HG02571 (cell line): ENCODE measurements around the gene VAC14.
"Not testable (repeated sequence)": the region's sequence is repeated elsewhere in the genome, so short reads cannot be mapped to it uniquely, and the experiment has no call there.

Source experiments
- ATAC-seq: cut with Tn5 transposase; IDR thresholded peaks from one replicate; pipeline ENCODE4 v1.9.1; 2021; ENCODE audit warnings: mild to moderate bottlenecking, moderate library complexity; ENCODE audit not compliant: unreplicated experiment

VAC14 gene

GRCh38 chr16:70649300-70649699, 151.7 kb downstream of the VAC14 start:
- ATAC-seq: no peak

- ATAC-seq: no peak
Measured at GRCh38 chr16:70648606-70649005, 152.4 kb downstream of the VAC14 start.

GRCh38 chr16:70647441-70648359, 153.3 kb downstream of the VAC14 start:
- no peak for ATAC-seq

GRCh38 chr16:70646260-70647241, 154.4 kb downstream of the VAC14 start, which contains the start of gene IL34:
IL34 (plus strand) TSS chr16:70646559; CDS start chr16:70646948, 389 bp downstream.
- ATAC-seq: no peak

- ATAC-seq: no peak
Measured at GRCh38 chr16:70644763-70645597, 156.0 kb downstream of the VAC14 start.

GRCh38 chr16:70643264-70643663, 157.7 kb downstream of the VAC14 start:
- ATAC-seq: not testable (repeated sequence)

- no peak for ATAC-seq
Measured at GRCh38 chr16:70642633-70643032, 158.3 kb downstream of the VAC14 start.

- ATAC-seq: no peak
Measured at GRCh38 chr16:70638814-70639792, 161.9 kb downstream of the VAC14 start.
